Uterus (tissue), 2 donors: ENCODE measurements around the gene ZNF341.

ENCODE experiments used
- POLR2A ChIP-seq, 2 donors: fragments of 450-650 bp; IDR thresholded peaks; one replicate each; pipeline ENCODE4 v1.6.1; 2016; ENCODE audit warnings: antibody characterized with exemption in 2 of 2, mild to moderate bottlenecking in 1 of 2, moderate library complexity in 1 of 2
- TF ChIP-seq, protein P1 (sequence below), 4 experiments: fragments of 200-600 bp in 2 of 4; fragments of 450-650 bp in 2 of 4; sonication (generic) in 2 of 4; IDR thresholded peaks; one replicate each; pipeline ENCODE4 v1.5.1; 2016 to 2019; ENCODE audit warnings: antibody characterized with exemption in 4 of 4, mild to moderate bottlenecking in 2 of 4, moderate library complexity in 1 of 4

DNA sequence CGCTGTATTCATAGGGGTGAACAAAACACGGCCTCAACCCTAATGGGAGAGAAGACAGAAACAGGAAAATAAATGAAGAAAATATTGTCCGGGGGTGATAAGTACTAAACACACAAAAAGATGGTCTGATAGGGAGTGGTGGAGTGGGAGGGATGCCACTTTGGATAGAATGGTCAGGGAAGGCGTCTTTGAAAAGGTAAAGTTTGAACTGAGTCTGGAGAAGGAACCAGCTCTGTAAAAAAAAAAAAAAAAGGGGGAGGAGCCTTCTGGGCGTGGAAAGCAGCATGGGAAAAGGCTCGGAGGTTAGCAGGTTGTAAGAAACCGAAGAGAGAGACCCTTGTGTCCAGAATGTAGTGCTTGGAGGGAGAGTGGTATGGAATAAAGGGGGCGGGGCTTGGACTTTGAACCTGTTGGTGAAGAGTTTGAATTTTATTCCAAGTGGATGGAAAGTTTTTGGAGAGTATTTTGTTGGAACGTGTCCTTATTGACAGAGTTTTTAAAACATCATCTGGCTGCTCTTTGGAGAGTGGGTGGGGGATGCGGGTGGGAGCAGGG, 81.2 kb downstream of the ZNF341 start:
- no peak for TF ChIP-seq POLR2A (IDR thresholded peaks at IDR 0.05)
- TF ChIP-seq, protein P1, sequence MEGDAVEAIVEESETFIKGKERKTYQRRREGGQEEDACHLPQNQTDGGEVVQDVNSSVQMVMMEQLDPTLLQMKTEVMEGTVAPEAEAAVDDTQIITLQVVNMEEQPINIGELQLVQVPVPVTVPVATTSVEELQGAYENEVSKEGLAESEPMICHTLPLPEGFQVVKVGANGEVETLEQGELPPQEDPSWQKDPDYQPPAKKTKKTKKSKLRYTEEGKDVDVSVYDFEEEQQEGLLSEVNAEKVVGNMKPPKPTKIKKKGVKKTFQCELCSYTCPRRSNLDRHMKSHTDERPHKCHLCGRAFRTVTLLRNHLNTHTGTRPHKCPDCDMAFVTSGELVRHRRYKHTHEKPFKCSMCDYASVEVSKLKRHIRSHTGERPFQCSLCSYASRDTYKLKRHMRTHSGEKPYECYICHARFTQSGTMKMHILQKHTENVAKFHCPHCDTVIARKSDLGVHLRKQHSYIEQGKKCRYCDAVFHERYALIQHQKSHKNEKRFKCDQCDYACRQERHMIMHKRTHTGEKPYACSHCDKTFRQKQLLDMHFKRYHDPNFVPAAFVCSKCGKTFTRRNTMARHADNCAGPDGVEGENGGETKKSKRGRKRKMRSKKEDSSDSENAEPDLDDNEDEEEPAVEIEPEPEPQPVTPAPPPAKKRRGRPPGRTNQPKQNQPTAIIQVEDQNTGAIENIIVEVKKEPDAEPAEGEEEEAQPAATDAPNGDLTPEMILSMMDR (IDR thresholded peaks at IDR 0.05): no peak
